Panc1 (cell line): ENCODE results near the gene NSD1. TPM values are rescaled to one million over a fixed set of nuclear protein-coding genes. Genes with fewer than 3 reads are reported as not detected.

Source experiments
- ATAC-seq: fragments of 200-7000 bp; cut with Tn5 transposase; 2 replicates; pipeline ENCODE4 v1.9.1; 2020; ENCODE audit warnings: mild to moderate bottlenecking, moderate library complexity
- BruUV-seq: library from RNA; stranded (reverse); fragments of 400-500 nt; replicated peaks from 2 replicates; lab custom pipeline; 2021; lab: Mats Ljungman, UMichigan
- CTCF ChIA-PET: fragments of 300-600 bp; sonication (Branson Sonifier 250); formaldehyde crosslinking; loops from one replicate; lab custom pipeline; 2022; ENCODE audit warnings: antibody characterized with exemption; lab: Charles Lee
- POLR2A ChIA-PET: fragments of 300-600 bp; sonication (Branson Sonifier 250); formaldehyde crosslinking; loops from one replicate; lab custom pipeline; 2022; ENCODE audit warnings: antibody characterized with exemption; lab: Charles Lee
- DNase-seq: peaks from one replicate; pipeline ENCODE4 v3.0.0-alpha.2; 2010; ENCODE audit warnings: low read depth, low spot score
- H3K27ac ChIP-seq: 2 replicates; pipeline ENCODE4 v1.5.1; 2011; ENCODE audit warnings: mild to moderate bottlenecking, low read length, inconsistent platforms
- H3K27me3 ChIP-seq: fragments of 200-500 bp; sonication (Bioruptor generic); 2 replicates; pipeline ENCODE4 v1.6.0; 2014; ENCODE audit warnings: low read length, inconsistent platforms; ENCODE audit not compliant: control insufficient read depth, insufficient read depth
- H3K36me3 ChIP-seq: fragments of 200-500 bp; sonication (Bioruptor generic); 2 replicates; pipeline ENCODE4 v1.5.1; 2014; ENCODE audit warnings: inconsistent platforms, mild to moderate bottlenecking, low read length, moderate library complexity; ENCODE audit not compliant: control insufficient read depth, insufficient read depth
- H3K4me1 ChIP-seq: 2 replicates; pipeline ENCODE4 v1.5.1; 2011; ENCODE audit warnings: inconsistent platforms, mild to moderate bottlenecking, low read length, moderate library complexity; ENCODE audit not compliant: control insufficient read depth, insufficient read depth
- H3K4me3 ChIP-seq, 2 experiments: 2 replicates each; pipeline ENCODE4 v1.5.1; 2011 to 2012; ENCODE audit warnings: low read depth in 2 of 2, low read length in 2 of 2, mild to moderate bottlenecking in 2 of 2, inconsistent platforms in 1 of 2, moderate library complexity in 1 of 2
- H3K9me3 ChIP-seq: fragments of 200-500 bp; sonication (Bioruptor generic); 2 replicates; pipeline ENCODE4 v1.5.1; 2014; ENCODE audit warnings: low read depth, mild to moderate bottlenecking, inconsistent platforms, low read length, moderate library complexity; ENCODE audit not compliant: control insufficient read depth, insufficient read depth
- CTCF ChIP-seq: fragments of 450-650 bp; IDR thresholded peaks from 2 replicates; pipeline ENCODE4 v1.5.1; 2017; ENCODE audit warnings: mild to moderate bottlenecking
- POLR2AphosphoS5 ChIP-seq: IDR thresholded peaks from 2 replicates; pipeline ENCODE4 v1.6.1; 2012; ENCODE audit warnings: mild to moderate bottlenecking, low read depth, low read length, moderate library complexity
- REST ChIP-seq, 2 experiments: IDR thresholded peaks; 2 replicates each; pipeline ENCODE4 v1.6.1; 2011 to 2012; ENCODE audit warnings: low read depth in 2 of 2, control low read depth in 1 of 2, low read length in 1 of 2, mild to moderate bottlenecking in 1 of 2, moderate library complexity in 1 of 2; ENCODE audit not compliant: insufficient read depth in 1 of 2
- SIN3A ChIP-seq: IDR thresholded peaks from 2 replicates; pipeline ENCODE4 v1.6.1; 2012; ENCODE audit warnings: low read depth, mild to moderate bottlenecking, low read length, moderate library complexity, borderline replicate concordance; ENCODE audit not compliant: insufficient read depth
- TCF7L2 ChIP-seq: IDR thresholded peaks from 2 replicates; pipeline ENCODE4 v1.6.1; 2011; ENCODE audit warnings: mild to moderate bottlenecking, low read depth, low read length, inconsistent platforms
- in situ Hi-C: cut with HindIII; loops from 2 replicates; pipeline ENCODE4 v1.10.0; 2016; ENCODE audit warnings: low sequenced_read_pairs, low pct_unique_long_range_greater_than_20kb
- intact Hi-C: fragments of 100-400 bp; cut with micrococcal nuclease; formaldehyde crosslinking; loops from one replicate; pipeline ENCODE4 v1.10.0; 2022; ENCODE audit not compliant: unreplicated experiment
- total RNA-seq: library from RNA; stranded (reverse); gene quantifications from one replicate; pipeline ENCODE4 v1.2.1, GENCODE V29; 2021; ENCODE audit not compliant: unreplicated experiment

The NSD1 gene
- total RNA-seq, 1 experiment from 2014 or later: 58.7 TPM

- ATAC-seq (peak; percentile 78), DNase-seq (peak; percentile 83)
- TF ChIP-seq POLR2AphosphoS5 (no peak), CTCF (peak; percentile 99), TCF7L2 (no peak), REST (IDR thresholded peaks at IDR 0.05; ENCODE audit: insufficient read depth in 1 of 2, low read depth in 2 of 2, low read length in 1 of 2) (no peak), SIN3A (no peak)
- Histone ChIP-seq H3K27ac (no peak overlapping the region), H3K4me1 (no peaks in the 10 kb centered on the region), H3K4me3 (no peak overlapping the region), H3K27me3 (no peaks in the 10 kb centered on the region), H3K36me3 (no peaks in the 10 kb centered on the region), H3K9me3 (no peaks in the 10 kb centered on the region)
- POLR2A ChIA-PET: no interaction called here
- no TSS peak for BruUV-seq
- in situ Hi-C loops: no loop called here
- intact Hi-C loops: loop anchor here (2.0 to 5.0 kb wide), 2 partner anchors 43 to 189 kb away; partner anchors contain the start of genes PRELID1 and RAB24
- CTCF ChIA-PET: interaction anchor here (0.5 to 1.5 kb wide), 5 partner anchors 42 to 289 kb away, joined by 3 to 5 read pairs (median 3); no protein-coding TSS in a partner anchor
Observed at GRCh38 chr5:177113566-177114424, 19.8 kb upstream of the NSD1 start.

- intact Hi-C loops: no loop called here
- Histone ChIP-seq H3K9me3 (no peaks in the 10 kb centered on the region), H3K27me3 (no peaks in the 10 kb centered on the region), H3K27ac (no peak overlapping the region), H3K4me1 (no peaks in the 10 kb centered on the region), H3K36me3 (no peaks in the 10 kb centered on the region), H3K4me3 (no peak overlapping the region)
- POLR2A ChIA-PET: no interaction called here
- TF ChIP-seq POLR2AphosphoS5 (no peak), SIN3A (no peak), CTCF (no peak), TCF7L2 (no peak), REST (IDR thresholded peaks at IDR 0.05; ENCODE audit: insufficient read depth in 1 of 2, low read depth in 2 of 2, low read length in 1 of 2) (no peak)
- no peak for DNase-seq
- in situ Hi-C loops: no loop called here
- no peak for ATAC-seq
- CTCF ChIA-PET: no interaction called here
- BruUV-seq: no TSS peak
Observed at GRCh38 chr5:177116631-177117373, 16.8 kb upstream of the NSD1 start.
